ENCODE data around the gene AUTS2. TPM values are rescaled to one million over a fixed set of nuclear protein-coding genes. Genes with fewer than 3 reads are reported as not detected.
A peak's percentile ranks its signal among the peaks of the same experiment; 100 is the strongest.

Gene AUTS2
- total RNA-seq, 6 experiments from 2014 or later: 10.4 to 32.0 (median 19.3) TPM

DNA sequence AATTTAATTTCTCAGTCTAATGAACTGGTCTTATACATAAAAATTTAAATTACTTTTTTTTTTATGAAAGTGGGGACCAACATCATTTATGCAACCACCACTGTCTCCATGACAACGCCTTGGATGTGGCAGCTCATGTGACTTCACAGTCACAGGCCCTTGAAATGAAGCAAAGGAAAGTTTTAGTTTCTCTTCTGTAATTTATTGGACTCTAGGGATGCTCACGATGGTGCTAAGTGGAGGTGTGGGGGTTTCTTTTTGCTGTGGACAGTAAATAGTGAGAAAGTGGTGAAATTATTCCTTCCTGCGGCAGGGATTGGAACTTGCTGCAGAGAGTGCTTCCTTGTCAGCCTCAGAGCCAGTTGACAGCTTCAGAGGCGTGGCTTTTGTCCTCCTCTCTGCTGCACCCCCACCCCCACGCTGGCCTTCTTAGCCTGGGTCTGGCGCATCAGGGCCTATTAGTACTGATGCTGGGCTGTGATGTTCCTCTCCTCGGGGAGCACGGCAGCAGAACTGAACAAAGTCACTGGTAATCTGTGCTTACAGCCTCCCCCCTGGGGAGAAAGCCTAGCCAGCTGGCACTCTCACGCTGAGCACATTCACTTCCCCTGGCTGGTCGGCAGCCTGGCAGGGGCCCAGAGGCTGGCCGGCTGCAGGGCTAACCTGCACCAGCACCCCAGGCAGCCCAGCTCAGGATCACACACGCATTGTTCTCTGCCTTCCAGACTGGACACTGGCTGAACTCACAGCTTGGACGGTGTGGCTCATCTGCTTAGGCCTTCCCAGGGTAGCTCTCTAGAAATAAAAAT is 1016.2 kb downstream of the AUTS2 start:
- peak overlapping the region in 1 of 3 donors; percentile 21 for H3K27ac ChIP-seq
- H3K4me1 ChIP-seq: peaks cover 0 to 8% (median 3%) of the 10 kb centered on the region in 4 donors
- DNase-seq (peak; percentile 82 to 92 (median 89)), ATAC-seq (peak; percentile 96 to 99 (median 98))
- 29% methylated on average over 8 of the region's 13 CpGs for WGBS (ENCODE audit: insufficient coverage, low coverage, low lambda C conversion rate, missing lambda C conversion rate)
- no peaks in the 10 kb centered on the region for H3K27me3 ChIP-seq
- TF ChIP-seq, protein P1, sequence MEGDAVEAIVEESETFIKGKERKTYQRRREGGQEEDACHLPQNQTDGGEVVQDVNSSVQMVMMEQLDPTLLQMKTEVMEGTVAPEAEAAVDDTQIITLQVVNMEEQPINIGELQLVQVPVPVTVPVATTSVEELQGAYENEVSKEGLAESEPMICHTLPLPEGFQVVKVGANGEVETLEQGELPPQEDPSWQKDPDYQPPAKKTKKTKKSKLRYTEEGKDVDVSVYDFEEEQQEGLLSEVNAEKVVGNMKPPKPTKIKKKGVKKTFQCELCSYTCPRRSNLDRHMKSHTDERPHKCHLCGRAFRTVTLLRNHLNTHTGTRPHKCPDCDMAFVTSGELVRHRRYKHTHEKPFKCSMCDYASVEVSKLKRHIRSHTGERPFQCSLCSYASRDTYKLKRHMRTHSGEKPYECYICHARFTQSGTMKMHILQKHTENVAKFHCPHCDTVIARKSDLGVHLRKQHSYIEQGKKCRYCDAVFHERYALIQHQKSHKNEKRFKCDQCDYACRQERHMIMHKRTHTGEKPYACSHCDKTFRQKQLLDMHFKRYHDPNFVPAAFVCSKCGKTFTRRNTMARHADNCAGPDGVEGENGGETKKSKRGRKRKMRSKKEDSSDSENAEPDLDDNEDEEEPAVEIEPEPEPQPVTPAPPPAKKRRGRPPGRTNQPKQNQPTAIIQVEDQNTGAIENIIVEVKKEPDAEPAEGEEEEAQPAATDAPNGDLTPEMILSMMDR (IDR thresholded peaks at IDR 0.05): no peak
- TF ChIP-seq POLR2A (IDR thresholded peaks at IDR 0.05): peak; percentile 18
- intact Hi-C loops (cut with DNase I): no loop called here
- H3K4me3 ChIP-seq: peak overlapping the region in 1 of 3 donors; percentile 36
- no peaks in the 10 kb centered on the region for H3K36me3 ChIP-seq
- H3K9me3 ChIP-seq: no peaks in the 10 kb centered on the region

DNA sequence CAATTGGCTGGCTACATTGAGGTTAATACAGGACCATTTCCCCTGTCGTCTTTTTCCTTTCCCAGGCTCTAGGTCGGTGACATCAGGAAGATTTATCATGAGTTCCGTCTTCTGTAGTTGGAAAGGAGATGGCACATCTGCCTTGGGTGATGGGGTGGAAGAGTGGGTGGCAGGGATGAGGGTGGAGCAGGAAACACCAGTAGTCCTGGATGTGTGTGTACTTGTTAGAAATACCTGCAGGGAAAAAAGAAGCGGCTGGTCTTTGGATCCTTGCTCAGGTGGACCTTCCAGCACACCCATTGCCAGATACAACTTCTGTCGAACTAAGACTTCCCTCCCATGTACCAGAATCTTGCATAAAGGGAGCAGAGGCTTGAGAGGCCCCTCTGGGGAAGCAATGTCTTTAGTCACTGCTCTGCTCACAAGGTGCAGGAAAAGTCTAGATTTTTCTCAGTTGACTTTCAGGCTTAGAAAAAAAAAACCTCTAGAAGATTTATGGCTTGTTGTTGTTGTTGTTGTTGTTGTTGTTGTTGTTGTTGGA is 1016.9 kb downstream of the AUTS2 start:
- Histone ChIP-seq H3K27me3 (no peaks in the 10 kb centered on the region), H3K9me3 (no peaks in the 10 kb centered on the region), H3K27ac (no peak overlapping the region), H3K4me1 (peaks cover 0 to 8% (median 3%) of the 10 kb centered on the region in 4 donors), H3K36me3 (no peaks in the 10 kb centered on the region), H3K4me3 (no peak overlapping the region)
- no peak for DNase-seq
- no peak for ATAC-seq
- TF ChIP-seq, protein P1 (IDR thresholded peaks at IDR 0.05): no peak
- TF ChIP-seq POLR2A (IDR thresholded peaks at IDR 0.05): no peak
- 53% methylated on average over 5 of the region's 5 CpGs for WGBS (ENCODE audit: insufficient coverage, low coverage, low lambda C conversion rate, missing lambda C conversion rate)
- intact Hi-C loops (cut with DNase I): no loop called here

DNA sequence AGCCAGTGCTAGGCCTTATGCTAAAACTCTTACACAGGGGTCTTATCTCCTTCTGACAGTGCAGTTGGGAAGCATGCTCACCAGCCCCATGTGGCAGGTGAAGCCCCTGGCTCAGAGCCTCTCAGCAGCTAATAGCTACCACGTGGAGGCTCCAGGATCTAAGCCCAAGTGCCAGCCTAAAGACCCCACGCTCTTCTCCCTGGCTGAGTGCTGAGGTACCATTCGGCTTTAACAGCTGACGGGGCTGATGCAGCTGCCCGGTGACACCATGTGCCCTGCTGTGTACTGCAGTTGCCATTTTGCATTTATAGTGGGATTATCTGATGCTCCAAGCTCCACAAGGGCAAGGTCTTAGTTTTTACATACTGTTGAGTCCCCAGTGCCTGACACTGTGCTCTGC is 1017.9 kb downstream of the AUTS2 start:
- no peak for ATAC-seq
- no peak for DNase-seq
- Histone ChIP-seq H3K27me3 (no peaks in the 10 kb centered on the region), H3K9me3 (no peaks in the 10 kb centered on the region), H3K36me3 (no peaks in the 10 kb centered on the region), H3K27ac (no peak overlapping the region), H3K4me3 (no peak overlapping the region), H3K4me1 (peaks cover 0 to 19% (median 7%) of the 10 kb centered on the region in 4 donors)
- TF ChIP-seq, protein P1 (IDR thresholded peaks at IDR 0.05): no peak
- no peak for TF ChIP-seq POLR2A (IDR thresholded peaks at IDR 0.05)
- intact Hi-C loops (cut with DNase I): no loop called here
- WGBS (ENCODE audit: insufficient coverage, low coverage, low lambda C conversion rate, missing lambda C conversion rate): 86% methylated on average over 4 of the region's 5 CpGs

DNA sequence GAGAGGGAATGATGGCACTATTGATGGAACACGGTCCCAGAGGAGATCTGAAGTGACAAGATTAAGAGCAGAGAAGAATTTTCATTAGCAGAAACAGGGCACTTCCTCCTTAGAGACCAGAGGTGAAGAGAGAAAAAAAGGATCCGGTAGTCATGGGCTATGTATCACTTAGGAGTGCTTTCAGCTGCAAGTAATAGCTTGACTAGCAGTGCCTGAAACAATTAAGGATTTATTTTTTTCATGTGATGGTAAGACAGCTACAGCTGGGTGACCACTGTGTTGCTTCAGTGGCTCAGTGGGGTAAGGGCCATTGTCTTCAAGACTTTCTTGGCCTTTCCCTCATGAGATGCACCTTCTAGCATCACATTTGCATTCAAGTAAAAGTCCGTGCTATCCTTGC is 1018.5 kb downstream of the AUTS2 start:
- intact Hi-C loops (cut with DNase I): no loop called here
- DNase-seq (no peak), ATAC-seq (no peak)
- Histone ChIP-seq H3K4me3 (no peak overlapping the region), H3K4me1 (peaks cover 0 to 21% (median 10%) of the 10 kb centered on the region in 4 donors), H3K27me3 (no peaks in the 10 kb centered on the region), H3K27ac (no peak overlapping the region), H3K36me3 (no peaks in the 10 kb centered on the region), H3K9me3 (no peaks in the 10 kb centered on the region)
- 87% methylated on average over 3 of the region's 3 CpGs for WGBS (ENCODE audit: insufficient coverage, low coverage, low lambda C conversion rate, missing lambda C conversion rate)
- TF ChIP-seq, protein P1 (IDR thresholded peaks at IDR 0.05): no peak
- no peak for TF ChIP-seq POLR2A (IDR thresholded peaks at IDR 0.05)
